NCI-H1417 (cell line): ENCODE measurements around the gene SDR9C7.
"Not testable (repeated sequence)": the region's sequence is repeated elsewhere in the genome, so short reads cannot be mapped to it uniquely, and the experiment has no call there.

Experiments used
- DNase-seq, 3 experiments: peaks; one replicate each; lab custom pipeline; 2025; lab: John Stamatoyannopoulos, UW

Gene SDR9C7

GRCh38 chr12:56953314-56953713, 19.1 kb upstream of the SDR9C7 start:
- DNase-seq: no peak

- no peak for DNase-seq
These were observed 17.6 kb upstream of the SDR9C7 start for GRCh38 chr12:56951582-56952339.

DNA sequence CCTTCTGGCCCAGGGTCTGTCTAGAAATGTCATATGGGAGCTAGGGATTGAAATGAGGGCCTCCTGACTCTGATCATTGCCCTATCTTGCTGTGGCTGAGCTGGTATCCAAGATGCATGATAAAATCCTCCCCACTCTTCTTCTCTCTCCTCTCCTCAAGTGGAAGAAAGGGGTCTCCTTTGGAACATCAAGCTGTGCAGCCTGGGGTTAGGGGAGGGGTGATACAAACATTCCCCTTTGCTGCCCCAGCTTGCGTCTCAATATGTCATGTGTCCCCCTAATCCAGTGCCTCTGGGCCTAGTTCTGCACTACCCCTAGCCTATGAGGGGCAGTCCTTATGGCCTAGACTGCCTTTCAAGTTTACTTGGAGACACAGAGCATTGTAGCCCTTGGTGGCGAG, 14.7 kb upstream of the SDR9C7 start:
- DNase-seq: no peak

GRCh38 chr12:56948457-56948777, 14.2 kb upstream of the SDR9C7 start:
- no peak for DNase-seq

DNA sequence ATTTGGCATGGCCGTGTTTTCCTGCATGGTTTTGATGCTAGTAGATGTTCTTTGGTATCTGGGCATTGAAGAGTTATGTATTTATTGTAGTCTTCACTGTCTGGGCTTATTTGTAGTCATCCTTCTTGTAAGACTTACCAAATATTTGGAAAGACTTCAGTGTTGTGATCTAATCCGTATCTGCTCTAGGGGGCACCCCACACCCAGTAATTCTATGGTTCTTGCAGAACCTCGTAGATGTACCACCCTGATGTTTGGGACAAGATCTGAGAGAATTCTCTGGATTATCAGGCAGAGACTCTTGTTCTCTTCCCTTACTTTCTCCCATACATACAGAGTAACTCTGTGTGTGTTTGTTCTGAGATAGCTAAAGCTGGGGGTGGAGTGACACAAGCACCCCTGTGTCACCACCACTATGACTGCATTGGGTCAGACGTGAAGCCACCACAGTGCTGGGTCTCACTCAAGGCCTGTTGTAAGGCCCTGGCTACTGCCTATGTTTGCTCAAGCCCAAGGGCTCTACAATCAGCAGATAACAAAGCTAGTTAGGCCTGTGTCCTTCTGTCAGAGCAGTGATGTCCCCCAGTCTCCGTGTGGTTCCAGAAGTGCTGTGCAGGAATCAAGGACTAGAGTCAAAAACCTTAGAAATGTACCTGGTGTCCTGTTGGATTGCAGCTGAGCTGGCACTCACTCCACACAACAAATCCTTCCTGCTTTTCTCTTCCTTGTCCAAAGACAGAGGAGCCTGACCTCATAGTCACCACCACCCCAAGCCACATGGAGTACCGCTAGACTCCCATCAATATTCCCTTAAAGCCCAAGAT, 13.6 kb upstream of the SDR9C7 start:
- DNase-seq: no peak

DNA sequence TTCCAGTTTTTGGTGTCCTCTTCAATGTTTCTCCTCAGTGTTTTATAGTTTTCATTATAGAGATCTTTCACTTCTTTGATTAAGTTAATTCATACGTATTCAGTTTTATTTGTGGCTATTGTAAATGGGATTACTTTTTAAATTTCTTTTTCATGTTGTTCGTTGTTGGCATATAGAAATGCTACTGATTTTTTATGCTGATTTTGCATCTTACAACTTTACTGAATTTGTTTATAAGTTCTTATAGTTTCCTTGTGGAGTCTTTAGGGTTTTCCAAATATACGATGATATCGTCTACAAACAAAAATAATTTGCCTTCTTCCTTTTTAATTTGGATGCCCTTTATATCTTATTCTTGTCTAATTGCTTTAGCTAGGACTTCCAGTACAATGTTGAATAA, 9.7 kb upstream of the SDR9C7 start:
- DNase-seq: no peak

GRCh38 chr12:56943374-56943773, 9.2 kb upstream of the SDR9C7 start:
- not testable (repeated sequence) for DNase-seq

DNA sequence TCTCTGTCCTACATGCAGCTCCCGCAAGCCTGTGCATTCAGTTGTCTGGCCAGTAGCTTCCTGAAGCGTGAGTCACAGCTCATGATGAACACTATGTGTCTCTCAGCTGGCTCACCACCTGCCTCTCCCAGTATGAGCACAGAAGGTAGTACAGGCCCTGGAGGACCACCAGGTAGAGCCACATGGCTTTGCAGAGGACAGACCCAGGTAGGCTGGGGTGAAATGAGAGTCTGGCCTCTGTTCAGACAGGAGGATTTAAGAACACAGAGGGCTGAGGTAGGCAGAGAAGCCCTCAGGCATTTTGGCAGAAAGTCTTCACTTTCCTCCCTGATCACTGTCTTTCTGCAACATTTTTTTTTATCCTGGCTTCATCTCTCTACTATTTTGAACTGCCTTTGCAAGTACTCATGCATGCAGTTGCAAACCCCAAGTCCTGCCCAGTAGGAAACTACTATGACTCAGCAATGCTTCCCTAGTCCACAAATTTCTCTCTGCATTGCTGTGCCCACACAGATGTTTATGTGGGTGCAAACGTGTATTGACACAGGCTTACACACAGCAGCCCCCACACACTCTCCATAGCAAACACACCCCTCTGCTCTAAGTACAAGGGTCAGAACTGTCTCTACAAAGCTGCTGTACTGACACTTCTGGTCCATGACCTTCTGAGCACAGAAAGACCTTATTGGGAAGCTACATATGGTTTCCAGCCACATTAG, 7.2 kb upstream of the SDR9C7 start:
- DNase-seq: no peak

DNA sequence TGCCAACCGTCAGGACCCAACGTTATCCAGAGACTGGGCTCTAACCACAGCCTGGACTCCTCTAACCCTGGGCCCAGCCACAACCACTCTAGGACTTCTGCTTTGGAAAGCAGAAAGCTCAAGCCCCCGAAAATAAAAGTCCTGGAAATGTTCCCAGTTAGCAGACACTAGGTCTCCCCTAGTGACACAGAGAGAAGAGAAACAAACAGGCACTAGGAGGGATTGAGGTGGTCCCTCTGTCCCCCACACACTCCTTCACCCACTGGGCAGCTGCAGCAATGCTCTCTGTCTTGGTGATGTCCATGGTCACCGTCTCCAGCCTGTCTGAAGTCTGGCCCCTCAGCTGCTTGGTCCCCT, 6.7 kb upstream of the SDR9C7 start:
- DNase-seq: not testable (repeated sequence)

DNA sequence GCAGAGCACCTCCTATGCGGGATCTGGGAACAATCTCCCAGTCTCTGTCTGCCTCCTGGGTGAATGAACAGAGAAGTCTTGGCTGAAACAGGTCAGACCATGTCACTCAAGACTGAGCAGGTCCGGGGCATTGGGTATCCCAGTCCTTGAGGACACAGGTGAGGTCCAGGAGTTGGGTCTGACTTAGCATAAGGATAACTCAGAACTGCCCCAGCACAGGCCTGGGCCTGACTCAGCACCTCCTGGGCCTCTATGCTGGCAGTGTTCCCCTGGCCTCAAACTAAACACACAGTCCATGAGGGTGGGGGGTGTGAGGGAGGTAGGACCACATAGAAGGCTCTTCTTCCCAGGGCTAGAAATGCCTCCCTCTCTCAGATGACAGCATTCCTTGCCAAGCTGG, 1.5 kb upstream of the SDR9C7 start:
- no peak for DNase-seq

GRCh38 chr12:56935157-56935556, 949 bp upstream of the SDR9C7 start:
- DNase-seq: no peak

- no peak for DNase-seq
These were observed 1.3 kb downstream of the SDR9C7 start for GRCh38 chr12:56932867-56933266.

GRCh38 chr12:56932146-56932545, 2.1 kb downstream of the SDR9C7 start:
- no peak for DNase-seq

DNA sequence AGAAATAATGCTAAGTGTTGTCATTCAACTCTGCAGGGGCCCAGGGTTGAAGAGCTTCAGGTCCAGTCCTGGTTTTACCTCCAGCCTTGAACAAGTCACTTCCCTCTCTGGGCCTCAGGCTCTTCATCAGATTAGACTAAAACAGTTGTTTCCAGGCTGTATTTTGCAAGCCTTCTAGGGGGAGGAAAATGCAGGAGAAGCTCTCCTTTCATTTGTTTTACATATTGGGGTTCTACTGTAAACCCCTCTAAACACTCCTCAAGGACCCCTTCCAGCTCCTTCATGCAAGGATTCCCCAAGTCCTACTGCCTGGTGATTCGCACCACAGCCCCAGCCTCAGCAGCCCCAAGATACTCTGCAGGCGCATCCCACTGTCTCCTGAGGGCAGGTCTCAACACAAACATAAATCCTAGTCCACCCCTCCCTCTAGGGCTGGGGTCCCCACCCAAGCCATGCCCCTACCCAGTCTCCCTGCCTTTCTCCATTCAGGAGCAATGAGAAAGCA, 2.7 kb downstream of the SDR9C7 start:
- peak; percentile 7 to 21 (median 15) for DNase-seq

DNA sequence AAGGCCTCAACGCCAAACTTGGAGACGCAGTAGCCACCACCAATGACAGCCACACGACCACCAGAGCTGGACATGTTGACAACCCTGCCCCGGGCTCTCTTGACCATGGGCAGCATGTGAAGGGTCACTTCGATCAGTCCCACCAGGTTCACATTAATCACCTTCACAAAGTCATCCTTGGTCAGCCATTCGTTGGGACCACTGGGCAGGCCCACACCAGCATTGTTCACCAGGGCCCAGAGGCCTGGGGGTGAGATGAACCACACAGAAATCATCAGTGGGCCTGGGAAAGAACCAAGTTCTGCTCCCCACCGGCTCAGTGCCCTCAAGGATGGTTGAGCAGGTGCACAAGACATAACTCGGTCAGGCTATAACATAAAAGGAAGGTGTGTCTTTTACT, 4.0 kb downstream of the SDR9C7 start:
- DNase-seq: no peak

GRCh38 chr12:56929780-56930179, 4.4 kb downstream of the SDR9C7 start:
- DNase-seq: no peak

GRCh38 chr12:56928262-56928661, 5.9 kb downstream of the SDR9C7 start:
- DNase-seq: no peak

- no peak for DNase-seq
These were observed 6.9 kb downstream of the SDR9C7 start for GRCh38 chr12:56927281-56927680.

GRCh38 chr12:56922031-56922430, 12.2 kb downstream of the SDR9C7 start:
- no peak for DNase-seq

GRCh38 chr12:56921346-56921745, 12.9 kb downstream of the SDR9C7 start:
- no peak for DNase-seq

DNA sequence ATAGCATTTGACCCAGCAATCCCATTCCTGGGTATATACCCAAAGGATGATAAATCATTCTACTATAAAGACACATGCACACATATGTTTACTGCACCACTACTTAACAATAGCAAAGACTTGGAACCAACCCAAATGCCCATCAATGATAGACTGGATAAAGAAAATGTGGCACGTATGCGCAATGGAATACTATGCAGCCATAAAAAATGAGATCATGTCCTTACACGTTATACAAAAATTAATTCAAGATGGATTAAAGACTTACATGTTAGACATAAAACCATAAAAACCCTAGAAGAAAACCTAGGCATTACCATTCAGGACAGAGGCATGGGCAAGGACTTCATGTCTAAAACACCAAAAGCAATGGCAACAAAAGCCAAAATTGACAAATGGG, 16.1 kb downstream of the SDR9C7 start:
- not testable (repeated sequence) for DNase-seq

GRCh38 chr12:56916996-56917333, 17.2 kb downstream of the SDR9C7 start:
- DNase-seq: no peak
